IPS DF 6.9 (cell line): ENCODE data around the gene PGM1.

Experiments
- DNase-seq: peaks from one replicate; pipeline ENCODE4 v3.0.0-alpha.2; 2013; ENCODE audit warnings: low read depth, low spot score
- H3K27ac ChIP-seq: one replicate; pipeline ENCODE4 v1.5.1; 2013; ENCODE audit warnings: low read length, control low read depth
- H3K27me3 ChIP-seq: 2 replicates; pipeline ENCODE4 v1.6.1; 2013; ENCODE audit warnings: mild to moderate bottlenecking, low read length; ENCODE audit not compliant: control insufficient read depth, insufficient read depth
- H3K36me3 ChIP-seq: 2 replicates; pipeline ENCODE4 v1.6.1; 2013; ENCODE audit warnings: low read length; ENCODE audit not compliant: control insufficient read depth, insufficient read depth
- H3K4me1 ChIP-seq: 2 replicates; pipeline ENCODE4 v1.6.1; 2013; ENCODE audit warnings: low read length; ENCODE audit not compliant: control insufficient read depth, insufficient read depth
- H3K4me3 ChIP-seq: 2 replicates; pipeline ENCODE4 v1.5.1; 2013; ENCODE audit warnings: mild to moderate bottlenecking, low read length
- H3K9me3 ChIP-seq: 2 replicates; pipeline ENCODE4 v1.6.1; 2013; ENCODE audit warnings: low read length, inconsistent platforms; ENCODE audit not compliant: control insufficient read depth, insufficient read depth
- WGBS: extraction: QIAGEN DNeasy Blood & Tissue Kit; methylation state at CpG from one replicate; pipeline ENCODE4 v1.1.7; 2013; ENCODE audit warnings: mixed read lengths, missing lambda C conversion rate; ENCODE audit not compliant: insufficient read length, insufficient coverage; 5-methylcytosine and 5-hydroxymethylcytosine counted together

PGM1 gene

GRCh38 chr1:63690966-63691700, 97.9 kb downstream of the PGM1 start:
- no CpG with 5 or more reads among the region's 6 CpGs for WGBS
- DNase-seq: no peak
- no peaks in the 10 kb centered on the region for H3K36me3 ChIP-seq
- H3K27ac ChIP-seq: no peak overlapping the region
- H3K27me3 ChIP-seq: no peaks in the 10 kb centered on the region
- H3K4me3 ChIP-seq: no peak overlapping the region
- no peaks in the 10 kb centered on the region for H3K4me1 ChIP-seq
- H3K9me3 ChIP-seq: no peaks in the 10 kb centered on the region

GRCh38 chr1:63691701-63692425, 98.7 kb downstream of the PGM1 start:
- Histone ChIP-seq H3K36me3 (no peaks in the 10 kb centered on the region), H3K4me3 (no peak overlapping the region), H3K27ac (no peak overlapping the region), H3K4me1 (no peaks in the 10 kb centered on the region), H3K27me3 (no peaks in the 10 kb centered on the region), H3K9me3 (no peaks in the 10 kb centered on the region)
- WGBS: no CpG with 5 or more reads among the region's 6 CpGs
- peak; percentile 58 for DNase-seq

GRCh38 chr1:63693944-63694571, 100.8 kb downstream of the PGM1 start:
- no peaks in the 10 kb centered on the region for H3K36me3 ChIP-seq
- no peaks in the 10 kb centered on the region for H3K9me3 ChIP-seq
- WGBS: no CpG with 5 or more reads among the region's 2 CpGs
- H3K4me1 ChIP-seq: no peaks in the 10 kb centered on the region
- H3K27ac ChIP-seq: no peak overlapping the region
- no peak for DNase-seq
- no peak overlapping the region for H3K4me3 ChIP-seq
- H3K27me3 ChIP-seq: no peaks in the 10 kb centered on the region

GRCh38 chr1:63698001-63698838, 105.0 kb downstream of the PGM1 start:
- Histone ChIP-seq H3K4me1 (no peaks in the 10 kb centered on the region), H3K27ac (no peak overlapping the region), H3K27me3 (no peaks in the 10 kb centered on the region), H3K9me3 (no peaks in the 10 kb centered on the region), H3K4me3 (no peak overlapping the region), H3K36me3 (no peaks in the 10 kb centered on the region)
- WGBS: no CpG with 5 or more reads among the region's 13 CpGs
- DNase-seq: no peak

GRCh38 chr1:63701187-63701586, 108.0 kb downstream of the PGM1 start:
- no peaks in the 10 kb centered on the region for H3K4me1 ChIP-seq
- H3K4me3 ChIP-seq: no peak overlapping the region
- no peaks in the 10 kb centered on the region for H3K27me3 ChIP-seq
- WGBS: no CpG with 5 or more reads among the region's 6 CpGs
- no peaks in the 10 kb centered on the region for H3K36me3 ChIP-seq
- H3K9me3 ChIP-seq: no peaks in the 10 kb centered on the region
- no peak overlapping the region for H3K27ac ChIP-seq
- DNase-seq: no peak

- H3K9me3 ChIP-seq: no peaks in the 10 kb centered on the region
- no peak overlapping the region; the same call in 1 of the 2 replicates for H3K4me3 ChIP-seq
- H3K27me3 ChIP-seq: no peaks in the 10 kb centered on the region
- H3K36me3 ChIP-seq: no peaks in the 10 kb centered on the region
- WGBS: no CpG with 5 or more reads among the region's 8 CpGs
- no peak for DNase-seq
- no peaks in the 10 kb centered on the region for H3K4me1 ChIP-seq
- H3K27ac ChIP-seq: no peak overlapping the region
Observed at GRCh38 chr1:63703701-63704107, 110.5 kb downstream of the PGM1 start.

- Histone ChIP-seq H3K36me3 (no peaks in the 10 kb centered on the region), H3K27me3 (no peaks in the 10 kb centered on the region), H3K4me3 (no peak overlapping the region), H3K27ac (no peak overlapping the region), H3K4me1 (no peaks in the 10 kb centered on the region), H3K9me3 (no peaks in the 10 kb centered on the region)
- WGBS: no CpG with 5 or more reads among the region's 3 CpGs
- no peak for DNase-seq
Observed at GRCh38 chr1:63704443-63704842, 111.2 kb downstream of the PGM1 start.

GRCh38 chr1:63705078-63705477, 111.9 kb downstream of the PGM1 start:
- H3K36me3 ChIP-seq: no peaks in the 10 kb centered on the region
- DNase-seq: no peak
- H3K4me1 ChIP-seq: no peaks in the 10 kb centered on the region
- H3K27me3 ChIP-seq: no peaks in the 10 kb centered on the region
- H3K27ac ChIP-seq: no peak overlapping the region
- WGBS: no CpG with 5 or more reads among the region's 6 CpGs
- H3K9me3 ChIP-seq: no peaks in the 10 kb centered on the region
- H3K4me3 ChIP-seq: no peak overlapping the region

GRCh38 chr1:63709267-63709828, 116.1 kb downstream of the PGM1 start:
- Histone ChIP-seq H3K27ac (no peak overlapping the region), H3K4me1 (0 out of 2 replicates have a peak, but pooled peaks cover under 1% of the 10 kb centered on the region), H3K4me3 (no peak overlapping the region), H3K36me3 (no peaks in the 10 kb centered on the region), H3K9me3 (no peaks in the 10 kb centered on the region), H3K27me3 (no peaks in the 10 kb centered on the region)
- WGBS: no CpG with 5 or more reads among the region's 9 CpGs
- DNase-seq: no peak
